Adrenal gland (tissue), 12 donors: ENCODE measurements around the gene MYL3. TPM values are rescaled to one million over a fixed set of nuclear protein-coding genes. Genes with fewer than 3 reads are reported as not detected.

Source experiments
- DNase-seq, 7 donors: peaks; one replicate each; pipeline ENCODE4 v3.0.0-alpha.2; 2019 to 2020
- H3K27ac ChIP-seq, 5 donors: fragments of 200-600 bp; sonication (generic) in 4 of 5; 1 replicate in 3 of 5; 2 replicates in 2 of 5; pipeline versions ENCODE4 v1.5.1 to v1.8.0; 2016 to 2020; ENCODE audit warnings: mild to moderate bottlenecking in 1 of 5
- H3K27me3 ChIP-seq: fragments of 200-600 bp; 2 replicates; pipeline ENCODE4 v1.8.0; 2021
- H3K36me3 ChIP-seq, 2 donors: fragments of 200-600 bp; replicated peaks in 1 of 2; 1 replicate in 1 of 2; 2 replicates in 1 of 2; pipeline versions ENCODE4 v1.5.1 to v1.8.0; 2018 to 2022
- H3K4me1 ChIP-seq, 2 donors: fragments of 200-600 bp; replicated peaks in 1 of 2; 1 replicate in 1 of 2; 2 replicates in 1 of 2; pipeline versions ENCODE4 v1.5.1 to v1.8.0; 2018 to 2021
- H3K4me3 ChIP-seq, 4 donors: fragments of 200-600 bp; sonication (generic) in 3 of 4; one replicate each; pipeline ENCODE4 v1.5.1; 2016 to 2018
- H3K9me3 ChIP-seq, 3 donors: fragments of 200-600 bp; sonication (generic) in 1 of 3; replicated peaks in 1 of 3; 1 replicate in 2 of 3; 2 replicates in 1 of 3; pipeline versions ENCODE4 v1.5.1 to v1.8.0; 2016 to 2021
- CTCF ChIP-seq, 6 experiments: fragments of 450-650 bp in 4 of 6; fragments of 200-600 bp in 2 of 6; sonication (generic) in 1 of 6; IDR thresholded peaks; 1 replicate in 5 of 6; 2 replicates in 1 of 6; pipeline versions ENCODE4 v1.5.1 to v1.8.0; 2016 to 2021; ENCODE audit warnings: antibody characterized with exemption in 6 of 6, mild to moderate bottlenecking in 2 of 6, moderate library complexity in 1 of 6
- POLR2A ChIP-seq, 2 donors: fragments of 450-650 bp; IDR thresholded peaks; one replicate each; pipeline ENCODE4 v1.6.1; 2017; ENCODE audit warnings: antibody characterized with exemption in 2 of 2, mild to moderate bottlenecking in 2 of 2, moderate library complexity in 1 of 2
- WGBS, 4 donors: extraction: QIAGEN DNeasy Blood & Tissue Kit in 2 of 4; methylation state at CpG; one replicate each; pipeline versions ENCODE4 v1.1.5 to v1.1.7; 2013 to 2017; 5-methylcytosine and 5-hydroxymethylcytosine counted together
- intact Hi-C, 2 donors: fragments of 100-400 bp; cut with DNase I; formaldehyde crosslinking; loops; one replicate each; pipeline versions ENCODE4 v1.14.1 to v1.15.0; 2022 to 2023
- polyA plus RNA-seq, 3 donors: library from polyadenylated mRNA; stranded (reverse); fragments of 200-250 nt in 2 of 3; fragments of 350-450 nt in 1 of 3; fragmentation: Illumina TruSeq in 1 of 3; extraction: RNeasy Lipid Tissue Mini Kit (QIAGEN cat#74804) in 1 of 3; gene quantifications; one replicate each; pipeline ENCODE4 v1.2.3, GENCODE V29; 2013 to 2014
- total RNA-seq, 9 donors: library from RNA; depleted of rRNA in 4 of 9; stranded (reverse); fragments of >200 nt in 4 of 9; fragments of 120-200 nt in 1 of 9; fragmentation: NEBNext Ultra II Directional in 1 of 9; extraction: Animal tissue kit (Norgen Biotek cat#: 25700) in 1 of 9; gene quantifications; one replicate each; pipeline versions ENCODE4 v1.1.0 to v1.2.4, GENCODE V29; 2013 to 2023
- donor health status: healthy with polysubstance abuse.
- donor health status: Bipolar disorder and iron deficiency.
- donor health status: DM: yes; HTN: yes; CAD: no.
- donor health status: DM: no; HTN: no; CAD: no.
- donor health status: DM: no; HTN: no; CAD: no.
- donor health status: DM: yes; HTN: yes; CAD: no.

MYL3 gene
- total and polyA plus RNA-seq, 12 donors = 1.4 to 12.7 (median 4.6) TPM; not detected in 1

GRCh38 chr3:46887980-46888494 is 24.8 kb upstream of the MYL3 start:
- intact Hi-C loops = no loop called here
- H3K4me1 ChIP-seq = peaks cover 13 to 18% of the 10 kb centered on the region in 2 donors
- WGBS, 4 donors = 68 to 78% (median 70%) methylated on average over 7 of the region's 7 CpGs

GRCh38 chr3:46885612-46886011 is 22.4 kb upstream of the MYL3 start:
- no peak for TF ChIP-seq POLR2A (IDR thresholded peaks at IDR 0.05)
- WGBS, 4 donors = 80 to 92% (median 87%) methylated on average over 1 to 3 of the region's 3 CpGs
- peaks cover 15% of the 10 kb centered on the region in 2 donors for H3K4me1 ChIP-seq
- H3K27me3 ChIP-seq = peaks cover 12% of the 10 kb centered on the region
- DNase-seq = no peak
- H3K9me3 ChIP-seq = no peaks in the 10 kb centered on the region
- H3K36me3 ChIP-seq = no peaks in the 10 kb centered on the region
- H3K4me3 ChIP-seq = peak overlapping the region in 1 of 4 donors; percentile 27
- H3K27ac ChIP-seq = peak overlapping the region in 1 of 5 donors; percentile 74
- intact Hi-C loops = no loop called here

More at GRCh38 chr3:46887980-46888494, 24.8 kb upstream of the MYL3 start:
- Histone ChIP-seq H3K36me3 (no peaks in the 10 kb centered on the region), H3K27me3 (peaks cover 8% of the 10 kb centered on the region), H3K27ac (no peak overlapping the region), H3K9me3 (no peaks in the 10 kb centered on the region), H3K4me3 (no peak overlapping the region)
- no peak for DNase-seq
- TF ChIP-seq CTCF (IDR thresholded peaks at IDR 0.05) = no peak
- TF ChIP-seq POLR2A (IDR thresholded peaks at IDR 0.05) = no peak

- H3K4me1 ChIP-seq = peaks cover 15% of the 10 kb centered on the region in 2 donors
- peaks cover 12% of the 10 kb centered on the region for H3K27me3 ChIP-seq
- H3K27ac ChIP-seq = peak overlapping the region in 1 of 5 donors; percentile 74
- 69 to 87% (median 81%) methylated on average over 4 to 7 of the region's 7 CpGs for WGBS, 4 donors
- H3K9me3 ChIP-seq = no peaks in the 10 kb centered on the region
- H3K4me3 ChIP-seq = peak overlapping the region in 1 of 4 donors; percentile 25
- no peaks in the 10 kb centered on the region for H3K36me3 ChIP-seq
- no peak for DNase-seq
- intact Hi-C loops = no loop called here
- TF ChIP-seq POLR2A (IDR thresholded peaks at IDR 0.05) (no peak), CTCF (IDR thresholded peaks at IDR 0.05) (no peak)
These were observed 21.7 kb upstream of the MYL3 start for GRCh38 chr3:46884929-46885328.

- H3K27ac ChIP-seq = peak overlapping the region in 1 of 5 donors; percentile 74
- H3K27me3 ChIP-seq = peaks cover 12% of the 10 kb centered on the region
- TF ChIP-seq CTCF (IDR thresholded peaks at IDR 0.05) (no peak), POLR2A (IDR thresholded peaks at IDR 0.05) (no peak)
- H3K4me3 ChIP-seq = peak overlapping the region in 1 of 4 donors; percentile 25
- 68 to 93% (median 75%) methylated on average over 3 to 5 of the region's 5 CpGs for WGBS, 4 donors
- peaks cover 15% of the 10 kb centered on the region in 2 donors for H3K4me1 ChIP-seq
- H3K36me3 ChIP-seq = no peaks in the 10 kb centered on the region
- DNase-seq = no peak
- H3K9me3 ChIP-seq = no peaks in the 10 kb centered on the region
- intact Hi-C loops = no loop called here
These were observed 21.2 kb upstream of the MYL3 start for GRCh38 chr3:46884427-46884826.

- whole genome bisulfite sequencing, 4 donors = 41 to 71% (median 63%) methylated on average over 3 to 4 of the region's 4 CpGs
- H3K27ac ChIP-seq = peak overlapping the region in 1 of 5 donors; percentile 74
These were observed 20.6 kb upstream of the MYL3 start for GRCh38 chr3:46883830-46884185.

More at GRCh38 chr3:46883830-46884185, 20.6 kb upstream of the MYL3 start:
- Histone ChIP-seq H3K36me3 (no peaks in the 10 kb centered on the region), H3K4me3 (peak overlapping the region in 2 of 4 donors; percentile 25 to 59), H3K9me3 (no peaks in the 10 kb centered on the region), H3K27me3 (peaks cover 12% of the 10 kb centered on the region), H3K4me1 (peaks cover 15% of the 10 kb centered on the region in 2 donors)
- intact Hi-C loops = no loop called here
- no peak for DNase-seq
- TF ChIP-seq POLR2A (IDR thresholded peaks at IDR 0.05) (no peak), CTCF (IDR thresholded peaks at IDR 0.05) (no peak)
